K562 (cell line): Measurements from ENCODE around the gene KDF1.

Experiments
- EZH2 ChIP-seq: IDR thresholded peaks from 2 replicates; pipeline ENCODE4 v1.6.1; 2012; ENCODE audit warnings: low read depth, mild to moderate bottlenecking, inconsistent platforms, low read length, borderline replicate concordance
- MYNN ChIP-seq, 2 experiments: sonication (generic); formaldehyde crosslinking in 1 of 2; IDR thresholded peaks; 2 replicates each; pipeline versions ENCODE4 v1.5.0 to v1.6.1; 2016 to 2020; ENCODE audit warnings: antibody characterized with exemption in 1 of 2, missing genetic modification reagents in 1 of 2
- SP2 ChIP-seq: IDR thresholded peaks from 2 replicates; pipeline ENCODE4 v1.6.1; 2011; ENCODE audit warnings: mild to moderate bottlenecking, low read depth, low read length, moderate library complexity; ENCODE audit not compliant: poor library complexity, severe bottlenecking; ENCODE audit errors: extremely low read depth
- TF ChIP-seq, protein P1 (sequence below), 3 experiments: IDR thresholded peaks in 2 of 3; conservative IDR thresholded peaks in 1 of 3; 2 replicates each; pipeline ENCODE4 v1.5.1; 2011 to 2012; ENCODE audit warnings: low read length in 3 of 3, mild to moderate bottlenecking in 3 of 3, control low read depth in 2 of 3, improper control_type of control experiment in 1 of 3, inconsistent platforms in 1 of 3, low read depth in 1 of 3, mixed read lengths in 1 of 3, moderate library complexity in 1 of 3; ENCODE audit not compliant: insufficient read depth in 2 of 3

GRCh38 chr1:26915204-26915842, 44.9 kb downstream of the KDF1 start:
- TF ChIP-seq MYNN (IDR thresholded peaks at IDR 0.05) (no peak), MYNN (CRISPR knock-in tag; IDR thresholded peaks at IDR 0.05) (no peak), SP2 (no peak), EZH2 (no peak)
- TF ChIP-seq, protein P1, sequence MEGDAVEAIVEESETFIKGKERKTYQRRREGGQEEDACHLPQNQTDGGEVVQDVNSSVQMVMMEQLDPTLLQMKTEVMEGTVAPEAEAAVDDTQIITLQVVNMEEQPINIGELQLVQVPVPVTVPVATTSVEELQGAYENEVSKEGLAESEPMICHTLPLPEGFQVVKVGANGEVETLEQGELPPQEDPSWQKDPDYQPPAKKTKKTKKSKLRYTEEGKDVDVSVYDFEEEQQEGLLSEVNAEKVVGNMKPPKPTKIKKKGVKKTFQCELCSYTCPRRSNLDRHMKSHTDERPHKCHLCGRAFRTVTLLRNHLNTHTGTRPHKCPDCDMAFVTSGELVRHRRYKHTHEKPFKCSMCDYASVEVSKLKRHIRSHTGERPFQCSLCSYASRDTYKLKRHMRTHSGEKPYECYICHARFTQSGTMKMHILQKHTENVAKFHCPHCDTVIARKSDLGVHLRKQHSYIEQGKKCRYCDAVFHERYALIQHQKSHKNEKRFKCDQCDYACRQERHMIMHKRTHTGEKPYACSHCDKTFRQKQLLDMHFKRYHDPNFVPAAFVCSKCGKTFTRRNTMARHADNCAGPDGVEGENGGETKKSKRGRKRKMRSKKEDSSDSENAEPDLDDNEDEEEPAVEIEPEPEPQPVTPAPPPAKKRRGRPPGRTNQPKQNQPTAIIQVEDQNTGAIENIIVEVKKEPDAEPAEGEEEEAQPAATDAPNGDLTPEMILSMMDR (IDR thresholded peaks at IDR 0.05 in 2 of 3, conservative IDR thresholded peaks at IDR 0.05 in 1 of 3; ENCODE audit: insufficient read depth in 2 of 3, low read depth in 1 of 3, low read length in 3 of 3) = no peak
